NCI-H460 (cell line): ENCODE measurements around the gene ACTA2. TPM values are rescaled to one million over a fixed set of nuclear protein-coding genes. Genes with fewer than 3 reads are reported as not detected.

Source experiments
- DNase-seq: peaks from one replicate; pipeline ENCODE4 v3.0.0-alpha.2; 2016; ENCODE audit warnings: low read depth; ENCODE audit errors: extremely low read depth
- total RNA-seq: library from RNA; depleted of rRNA; stranded (reverse); fragments of >200 nt; shearing (Covaris generic); gene quantifications from 2 replicates; pipeline ENCODE4 v1.2.3, GENCODE V29; 2014

ACTA2 gene
- total RNA-seq, 1 experiment from 2014 or later, result 41.7 TPM

DNA sequence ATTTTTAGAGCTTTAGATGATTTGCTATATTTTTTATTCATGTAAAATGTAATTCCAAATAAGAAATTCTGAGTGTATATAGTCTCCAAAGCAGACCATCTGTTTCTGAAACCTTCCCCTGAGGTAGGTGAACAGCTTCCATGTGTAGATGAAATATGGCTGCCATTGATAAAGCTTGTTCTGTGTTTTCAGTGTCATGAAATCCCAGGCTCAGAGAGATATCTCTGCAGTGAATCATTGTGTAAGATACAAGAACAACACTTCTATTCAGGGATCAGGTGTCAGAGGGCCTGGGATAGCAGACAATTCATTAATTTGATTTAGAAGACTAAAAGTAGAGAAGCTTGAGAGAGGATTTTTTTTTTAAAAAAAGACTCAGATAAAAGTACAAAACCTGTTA, 29.1 kb downstream of the ACTA2 start:
- no peak for DNase-seq

DNA sequence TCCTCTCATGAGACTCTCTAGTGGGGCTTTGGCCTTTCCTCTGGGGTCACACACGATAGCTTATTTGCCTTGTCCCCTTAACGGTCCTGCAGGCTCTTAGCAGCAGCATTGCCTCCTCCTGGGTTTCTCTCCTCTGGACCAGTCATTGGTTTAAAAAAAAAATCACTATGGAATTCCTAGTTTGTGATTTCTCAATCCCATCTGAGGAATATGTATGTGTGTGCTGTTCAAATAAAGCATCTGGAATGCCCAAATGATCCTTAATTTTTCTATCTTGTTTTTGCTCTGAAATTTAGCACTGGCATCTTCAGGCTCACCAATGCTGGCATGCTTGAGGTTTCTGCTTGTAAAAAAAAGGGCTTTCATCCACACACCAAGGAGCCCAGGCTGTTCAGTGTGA, 30.5 kb downstream of the ACTA2 start:
- no peak for DNase-seq

DNA sequence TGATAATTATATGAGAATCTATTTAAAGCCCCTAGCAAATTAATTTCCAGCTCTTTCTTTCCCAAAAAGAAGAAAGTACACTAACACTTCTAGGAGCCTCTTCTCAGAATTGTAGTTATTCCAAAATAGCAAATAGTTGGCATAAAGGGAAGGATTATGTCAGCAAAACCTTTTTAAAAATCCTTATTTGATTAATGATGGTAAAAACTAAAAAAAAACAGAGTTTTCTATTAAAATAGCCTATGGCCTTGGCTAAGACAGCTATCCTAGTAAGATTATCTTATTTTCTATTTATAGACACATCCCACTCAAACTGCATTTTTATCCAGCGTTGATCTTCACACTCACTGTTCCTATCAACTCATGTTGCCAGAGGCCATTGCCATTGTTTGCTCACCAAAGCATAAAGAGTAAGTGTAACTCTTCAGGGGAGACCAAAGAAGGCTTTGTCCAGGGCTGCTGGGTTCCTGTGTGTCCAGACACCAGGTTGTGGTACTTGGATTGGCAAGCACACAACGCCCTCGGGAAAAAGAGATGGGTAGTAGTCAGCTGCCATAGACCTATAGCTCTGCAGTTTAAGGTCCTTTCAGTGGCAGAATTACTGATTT, 31.5 kb downstream of the ACTA2 start:
- DNase-seq, result no peak

DNA sequence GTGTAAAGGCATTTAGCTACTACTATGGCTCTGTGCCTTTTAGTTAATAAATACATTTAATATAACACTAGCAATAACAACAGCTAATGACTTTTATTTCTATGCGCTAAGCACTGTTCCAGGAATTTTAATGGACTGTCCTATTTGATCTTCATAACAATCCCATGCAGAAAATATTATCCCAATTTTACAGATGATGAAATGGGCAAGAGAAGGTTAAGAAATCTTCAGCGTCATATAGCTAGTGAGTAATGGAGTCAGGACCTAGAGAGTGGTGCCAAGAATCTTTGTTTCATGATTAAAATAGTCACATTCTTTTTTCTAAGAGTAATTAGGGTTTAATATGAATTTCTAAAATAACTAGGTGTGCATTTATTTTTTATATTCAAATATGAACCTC, 32.4 kb downstream of the ACTA2 start:
- no peak for DNase-seq

DNA sequence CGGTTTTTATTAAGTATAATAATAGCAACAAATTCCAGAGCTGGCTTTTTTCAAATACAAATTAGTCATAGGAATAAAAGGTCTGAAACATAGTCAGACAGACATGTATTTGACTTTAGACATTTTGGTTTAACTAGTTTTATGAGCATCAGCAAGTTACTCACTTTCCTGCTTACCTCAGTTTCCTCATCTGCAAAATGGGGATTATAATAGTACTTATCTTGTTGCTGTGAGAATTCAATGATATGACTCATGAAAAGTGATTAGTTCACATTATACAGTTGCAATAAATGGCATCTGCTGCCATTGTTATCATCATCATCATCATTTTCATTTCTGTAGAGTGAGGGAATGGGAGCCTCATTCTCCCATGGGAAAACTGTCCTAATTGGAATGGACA, 33.5 kb downstream of the ACTA2 start:
- DNase-seq, result no peak

DNA sequence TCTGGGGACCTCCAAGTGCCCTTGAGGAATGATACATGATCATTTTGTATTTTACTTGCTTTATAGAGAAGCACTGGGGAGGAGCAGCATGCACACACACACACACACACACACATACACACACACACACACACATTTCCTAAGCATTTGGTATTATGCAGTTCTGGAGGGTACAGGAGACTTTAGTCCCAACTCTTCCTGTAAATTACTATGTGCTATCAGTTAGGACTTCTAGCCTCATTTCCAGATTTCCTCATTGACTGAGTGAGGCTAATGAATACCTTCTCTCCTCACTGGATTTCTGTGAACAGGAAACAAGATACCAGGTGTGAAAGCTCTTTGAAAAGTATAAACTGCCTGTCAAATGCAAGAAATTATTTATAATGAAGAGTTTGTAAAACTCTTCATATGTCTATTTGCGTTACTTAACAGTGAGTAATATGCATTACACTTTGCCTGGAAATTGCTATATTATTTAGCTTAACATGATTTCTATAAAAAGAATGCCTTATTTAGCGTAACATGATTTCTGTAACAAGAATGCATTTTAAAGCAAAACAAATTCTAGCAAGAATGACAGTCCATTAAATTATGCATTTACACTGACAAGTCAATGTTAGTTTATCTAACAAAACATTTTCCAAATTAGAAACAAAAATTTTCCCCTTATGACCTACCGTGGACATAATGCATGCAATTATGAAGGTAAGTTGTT, 34.2 kb downstream of the ACTA2 start:
- no peak for DNase-seq

DNA sequence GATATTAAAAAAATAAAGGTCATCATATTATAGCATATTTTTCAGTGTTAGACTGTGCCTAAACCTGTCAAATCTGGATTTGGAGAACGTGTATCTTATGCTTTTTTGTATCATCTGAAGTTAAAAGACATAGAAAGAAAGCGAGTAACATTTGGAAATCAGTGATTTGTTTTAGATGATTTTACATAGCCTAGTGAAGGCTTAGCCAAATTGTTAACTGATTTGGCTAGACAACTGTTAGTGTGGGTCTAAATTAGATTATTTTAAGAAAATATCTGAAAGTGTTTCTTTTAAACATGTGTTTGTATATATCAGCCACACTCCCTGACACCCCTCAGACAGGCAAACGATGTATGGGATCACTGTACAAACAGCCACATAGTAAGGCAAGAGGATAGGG, 35.6 kb downstream of the ACTA2 start:
- no peak for DNase-seq

DNA sequence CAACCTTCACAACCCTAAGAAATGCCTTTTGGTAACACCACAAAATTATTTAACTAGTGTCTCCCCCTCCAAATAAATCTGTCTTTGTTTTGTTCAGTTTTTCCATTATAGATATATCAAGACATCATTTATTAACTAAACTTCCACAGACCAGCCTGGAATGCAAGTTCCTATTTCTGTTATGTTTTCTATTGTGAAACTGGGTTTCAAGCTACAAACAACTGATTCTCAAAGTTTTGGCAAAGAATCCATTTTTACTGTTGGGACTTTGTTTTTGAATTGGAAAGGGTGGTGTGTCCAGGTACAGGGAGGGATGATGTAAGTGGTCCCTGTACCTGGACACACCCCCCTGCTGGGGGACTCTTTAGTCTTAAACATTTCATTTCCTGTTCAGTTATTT, 36.3 kb downstream of the ACTA2 start:
- DNase-seq, result no peak

DNA sequence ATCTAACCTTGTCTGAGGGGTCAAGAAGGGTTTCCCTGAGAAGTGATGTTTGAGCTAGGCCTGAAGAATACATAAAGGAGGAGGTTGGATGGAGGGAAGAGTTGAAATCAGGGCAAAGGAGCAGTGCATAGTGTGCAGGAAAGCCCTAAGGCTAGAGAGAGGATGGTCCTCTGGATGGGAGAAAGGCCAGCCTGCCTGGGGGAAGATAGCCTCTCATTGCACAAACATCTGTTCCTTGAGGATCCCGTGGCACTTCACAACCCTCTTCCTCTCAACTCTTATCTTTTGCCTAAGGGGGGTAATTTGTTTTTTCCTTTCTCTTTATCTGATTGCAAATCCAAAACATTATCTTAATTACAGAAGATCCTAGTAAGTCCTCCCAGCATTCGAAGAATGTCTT, 36.8 kb downstream of the ACTA2 start:
- DNase-seq, result no peak

DNA sequence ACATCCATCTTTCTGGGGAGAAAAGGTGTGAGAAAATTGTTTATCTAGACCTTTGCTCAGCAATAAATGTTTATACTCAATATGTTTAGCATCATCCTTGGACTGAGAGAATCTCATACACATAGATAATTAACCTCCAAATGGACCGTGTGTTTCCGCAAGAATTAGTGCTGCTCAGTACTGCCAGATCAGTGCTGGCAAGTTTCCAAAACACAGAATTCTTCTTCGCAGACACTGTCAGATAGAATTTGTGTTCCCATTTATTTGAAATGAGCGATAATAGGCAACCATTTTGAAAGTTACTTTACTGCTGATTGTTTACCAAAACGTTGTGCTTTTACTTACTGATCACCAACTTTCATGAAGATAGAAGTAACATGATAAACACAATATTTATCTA, 38.8 kb downstream of the ACTA2 start:
- no peak for DNase-seq

DNA sequence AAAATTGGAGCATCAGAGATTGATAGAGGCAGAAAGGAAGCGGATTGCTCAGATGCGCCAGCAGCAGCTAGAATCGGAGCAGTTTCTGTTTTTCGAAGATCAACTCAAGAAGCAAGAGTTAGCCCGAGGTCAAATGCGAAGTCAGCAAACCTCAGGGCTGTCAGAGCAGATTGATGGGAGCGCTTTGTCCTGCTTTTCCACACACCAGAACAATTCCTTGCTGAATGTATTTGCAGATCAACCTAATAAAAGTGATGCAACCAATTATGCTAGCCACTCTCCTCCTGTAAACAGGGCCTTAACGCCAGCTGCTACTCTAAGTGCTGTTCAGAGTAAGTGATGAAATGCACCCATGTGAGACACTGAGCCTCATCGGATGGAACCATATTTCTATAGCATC, 39.4 kb downstream of the ACTA2 start:
- no peak for DNase-seq

DNA sequence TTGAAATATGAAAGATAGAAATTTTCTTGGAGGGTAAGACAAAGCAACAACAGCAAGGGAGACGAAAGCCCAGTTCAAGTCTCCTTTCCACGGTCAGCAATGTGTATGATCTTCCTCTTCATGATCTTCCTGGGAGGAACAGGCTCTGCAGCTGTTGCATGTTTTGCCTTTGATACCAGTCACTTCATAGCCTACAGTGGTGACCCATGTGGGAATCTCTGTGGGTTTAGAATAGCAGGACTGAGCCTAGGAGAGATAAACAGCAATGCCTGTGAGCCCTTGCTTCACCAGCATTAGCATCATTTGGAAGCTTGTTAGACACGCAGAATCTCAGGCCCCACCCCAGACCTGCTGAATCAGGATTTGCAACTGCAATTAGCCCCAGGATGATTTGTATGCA, 40.7 kb downstream of the ACTA2 start:
- no peak for DNase-seq

DNA sequence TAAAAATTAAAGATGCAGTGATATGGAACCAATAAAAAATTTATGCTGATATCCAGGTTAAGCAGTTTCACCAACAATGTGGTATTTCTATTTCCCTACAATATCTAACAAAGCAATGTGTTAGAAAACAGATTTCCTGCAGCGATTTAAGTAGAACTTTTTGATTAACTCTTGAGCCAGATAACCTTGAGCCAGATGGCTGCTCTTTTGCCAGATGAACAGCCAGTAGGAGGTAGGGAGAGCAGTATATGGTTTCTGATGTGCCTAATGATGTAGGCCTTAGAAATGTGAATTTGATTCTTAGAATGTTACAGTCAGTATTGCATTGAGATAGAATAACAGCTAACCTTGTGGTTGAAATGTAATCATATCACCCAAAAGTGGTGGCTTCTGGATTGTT, 41.5 kb downstream of the ACTA2 start:
- no peak for DNase-seq

DNA sequence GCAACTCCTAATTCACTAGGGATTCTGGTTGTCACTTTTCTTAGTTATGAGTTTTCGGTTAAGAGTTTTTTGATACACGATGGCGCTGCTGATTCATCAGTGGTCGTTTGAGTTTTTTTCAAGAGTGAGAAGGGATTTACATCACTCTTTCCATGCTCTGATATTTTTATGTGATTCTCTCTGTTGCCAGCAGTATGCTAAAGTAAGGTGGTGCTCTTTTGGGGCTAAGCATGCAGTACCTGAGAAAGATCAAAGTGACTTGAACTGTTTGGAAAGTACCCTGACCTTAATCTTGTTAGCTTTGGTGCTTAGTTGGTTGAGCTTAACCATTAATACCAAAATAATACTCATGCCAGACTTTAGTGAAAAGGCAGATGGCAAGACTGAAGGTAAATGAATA, 44.4 kb downstream of the ACTA2 start:
- no peak for DNase-seq

DNA sequence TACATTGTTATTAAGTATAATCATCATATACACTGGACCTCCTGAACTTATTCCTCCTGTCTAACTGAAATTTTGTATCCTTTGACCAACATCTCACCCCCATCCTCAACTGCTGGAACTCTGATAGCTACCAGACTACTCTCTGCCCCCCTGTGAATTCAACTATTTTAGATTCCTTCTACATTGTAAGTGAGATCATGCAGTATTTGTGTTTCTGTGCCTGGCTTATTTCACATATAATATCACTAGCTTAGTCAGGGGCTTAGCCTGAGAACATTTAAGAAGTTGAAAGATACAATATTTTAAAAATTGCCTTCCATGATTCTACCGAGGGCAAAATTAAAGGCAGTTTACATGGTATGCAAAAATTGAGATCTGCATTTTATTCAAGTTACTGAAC, 45.7 kb downstream of the ACTA2 start:
- no peak for DNase-seq

DNA sequence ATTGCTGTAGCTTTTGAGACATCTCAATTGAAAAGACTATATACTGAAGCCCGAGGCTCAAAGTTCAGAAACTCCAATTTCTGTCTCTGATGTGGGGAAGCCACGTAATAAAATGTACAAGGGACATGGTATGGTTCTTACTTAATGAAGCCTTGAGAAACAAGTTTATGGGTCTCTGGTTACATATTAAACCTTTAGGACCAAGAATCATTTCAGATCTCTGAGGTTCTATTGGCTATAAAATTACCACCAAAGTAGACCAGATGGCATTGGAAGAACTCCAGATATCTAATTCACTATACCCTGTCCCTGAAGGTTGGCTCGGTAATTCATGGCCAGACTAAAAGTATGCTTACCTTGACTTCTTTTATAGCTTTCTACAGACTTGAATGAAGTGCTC, 48.9 kb downstream of the ACTA2 start:
- DNase-seq, result no peak

DNA sequence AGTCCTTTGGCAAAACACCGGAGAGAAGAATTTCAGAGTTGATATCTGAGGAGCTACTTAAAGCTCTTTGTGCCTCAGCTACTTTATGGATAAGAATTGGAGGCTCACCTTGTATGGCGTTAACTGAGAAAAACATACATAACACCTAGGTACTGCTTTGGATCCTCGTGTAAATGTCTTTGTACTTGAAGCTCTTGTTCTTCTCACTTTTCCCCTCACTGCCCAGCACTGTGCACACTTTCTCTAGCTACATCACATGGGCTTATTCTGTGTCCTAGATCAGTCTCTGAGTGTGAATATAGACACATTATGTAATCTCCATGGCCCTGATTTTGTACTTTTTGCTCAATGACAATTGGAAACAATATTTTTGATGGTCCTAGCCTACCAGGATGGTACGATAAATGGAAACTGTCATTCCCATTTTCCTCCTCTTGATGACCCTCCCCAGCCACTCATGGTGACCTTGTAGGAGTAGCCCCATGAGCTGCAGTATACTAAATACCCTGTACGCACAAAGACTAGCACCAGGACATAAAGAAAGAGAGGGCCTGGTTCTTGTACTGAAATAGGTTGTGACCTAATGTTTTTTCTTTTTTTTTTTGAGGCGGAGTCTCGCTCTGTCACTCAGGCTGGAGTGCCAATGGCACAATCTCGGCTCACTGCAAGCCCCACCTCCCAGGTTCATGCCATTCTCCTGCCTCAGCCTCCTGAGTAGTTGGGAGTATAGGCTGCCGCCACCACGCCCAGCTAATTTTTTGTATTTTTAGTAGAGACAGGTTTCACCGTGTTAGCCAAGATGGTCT, 50.4 kb downstream of the ACTA2 start:
- no peak for DNase-seq

DNA sequence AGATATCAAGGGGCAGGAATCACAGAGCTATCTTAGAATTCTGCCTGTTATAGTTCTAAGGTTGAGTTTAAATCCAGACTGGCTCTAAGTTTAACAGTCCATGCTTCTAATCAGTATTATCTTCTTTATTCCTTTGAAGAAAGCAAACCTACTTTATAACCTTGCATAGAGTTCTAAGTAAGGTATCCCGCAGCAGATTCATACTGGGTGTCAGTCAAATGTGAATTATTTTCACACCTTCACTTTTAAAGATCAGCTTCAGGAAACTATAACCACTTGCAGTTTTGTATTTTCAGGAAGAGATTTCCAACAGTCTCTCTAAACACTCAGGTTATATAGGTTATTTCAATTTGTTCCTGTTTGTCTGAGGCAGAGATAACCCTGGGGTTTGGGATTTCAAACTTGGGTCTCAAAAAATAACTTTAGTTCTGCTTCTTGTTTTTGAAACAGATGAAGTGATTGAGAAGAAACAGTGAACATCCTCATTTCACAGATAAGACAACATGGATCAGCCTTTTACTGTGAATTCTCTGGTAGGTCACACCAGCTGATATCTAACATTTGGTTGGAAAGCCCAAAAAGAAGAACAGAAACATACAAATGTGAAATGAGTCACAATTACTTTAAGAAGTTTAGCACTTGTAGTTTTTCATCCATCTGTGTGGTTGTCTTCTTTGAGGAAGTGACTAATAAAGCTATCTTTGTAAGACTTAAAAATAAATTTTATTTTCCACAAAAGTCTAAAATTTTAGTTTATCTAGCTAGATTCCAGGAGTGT, 51.2 kb downstream of the ACTA2 start:
- no peak for DNase-seq

DNA sequence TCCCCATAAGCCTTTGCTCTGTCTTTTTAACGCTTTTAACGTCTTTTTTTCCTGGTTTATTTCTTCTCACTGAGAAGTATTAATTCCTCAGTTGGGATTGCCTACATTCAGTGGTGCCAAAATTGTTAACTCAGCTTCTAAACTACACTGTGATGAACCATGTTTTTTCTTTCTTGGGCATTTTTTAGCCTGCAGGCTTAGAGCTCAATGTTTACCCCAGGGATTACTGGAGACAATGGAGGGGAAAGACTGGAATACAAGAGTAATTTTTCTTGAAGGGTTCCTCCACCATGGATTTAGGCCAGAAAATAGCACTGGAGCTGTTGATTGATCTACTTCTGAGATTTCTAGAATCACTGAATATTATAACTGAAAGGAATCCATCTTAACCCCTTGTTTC, 52.7 kb downstream of the ACTA2 start:
- no peak for DNase-seq

DNA sequence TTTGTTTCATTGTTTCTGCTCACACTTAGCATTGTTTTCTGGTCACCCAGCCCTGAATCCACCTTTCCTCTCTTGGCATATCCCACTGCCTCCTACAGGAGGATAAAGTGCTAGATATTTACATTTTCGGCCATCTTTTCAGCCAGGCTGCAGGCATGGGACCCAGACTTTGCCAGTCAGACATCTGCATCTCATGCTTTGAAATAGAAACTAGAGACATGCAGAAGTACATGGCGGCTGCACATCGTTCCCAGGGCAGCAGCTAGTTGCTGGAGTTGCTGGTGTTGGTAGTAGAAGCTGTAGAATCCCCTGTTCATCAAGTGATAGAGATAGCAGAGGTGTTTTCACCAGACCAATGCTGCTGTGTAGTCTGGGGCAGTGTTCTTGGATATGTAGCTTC, 53.8 kb downstream of the ACTA2 start:
- DNase-seq, result no peak
